Body of pancreas (tissue), 4 donors: ENCODE measurements around the gene CD320. TPM values are rescaled to one million over a fixed set of nuclear protein-coding genes. Genes with fewer than 3 reads are reported as not detected.
"Not testable (repeated sequence)": the region's sequence is repeated elsewhere in the genome, so short reads cannot be mapped to it uniquely, and the experiment has no call there.

Experiments used
- ATAC-seq: fragments of 150-250 bp; one replicate; pipeline ENCODE4 v1.9.1; 2016
- DNase-seq, 4 donors: peaks; one replicate each; pipeline ENCODE4 v3.0.0-alpha.2; 2019
- H3K27ac ChIP-seq, 4 donors: fragments of 200-600 bp; sonication (generic); 1 replicate in 3 of 4; 2 replicates in 1 of 4; pipeline versions ENCODE4 v1.5.1 to v1.6.1; 2016 to 2019; ENCODE audit warnings: mild to moderate bottlenecking in 1 of 4, mixed read lengths in 1 of 4, moderate library complexity in 1 of 4
- H3K27me3 ChIP-seq, 2 donors: fragments of 200-600 bp; sonication (generic); one replicate each; pipeline ENCODE4 v1.6.0; 2016; ENCODE audit warnings: mild to moderate bottlenecking in 1 of 2
- H3K36me3 ChIP-seq, 2 donors: fragments of 200-600 bp; sonication (generic); replicated peaks in 1 of 2; 2 replicates each; pipeline ENCODE4 v1.5.1; 2016; ENCODE audit warnings: low read depth in 2 of 2; ENCODE audit not compliant: insufficient read depth in 1 of 2
- H3K4me1 ChIP-seq: fragments of 200-600 bp; sonication (generic); one replicate; pipeline ENCODE4 v1.6.0; 2016
- H3K4me3 ChIP-seq, 2 donors: fragments of 200-600 bp; sonication (generic); 1 replicate in 1 of 2; 2 replicates in 1 of 2; pipeline ENCODE4 v1.5.1; 2016 to 2019
- H3K9me3 ChIP-seq, 3 donors: fragments of 200-600 bp; sonication (generic); 1 replicate in 2 of 3; 2 replicates in 1 of 3; pipeline ENCODE4 v1.5.1; 2016
- POLR2A ChIP-seq, 3 donors: fragments of 450-650 bp; IDR thresholded peaks; one replicate each; pipeline ENCODE4 v1.6.1; 2016; ENCODE audit warnings: antibody characterized with exemption in 3 of 3, mild to moderate bottlenecking in 2 of 3
- WGBS, 2 donors: methylation state at CpG; one replicate each; pipeline ENCODE4 v1.1.5; 2017; 5-methylcytosine and 5-hydroxymethylcytosine counted together
- intact Hi-C: fragments of 100-400 bp; cut with DNase I; formaldehyde crosslinking; loops from one replicate; pipeline ENCODE4 v1.15.1; 2023
- total RNA-seq, 2 donors: library from RNA; depleted of rRNA; stranded (reverse); fragments of >200 nt; gene quantifications; one replicate each; pipeline ENCODE4 v1.1.0, GENCODE V29; 2016
- TF ChIP-seq, protein P1 (sequence below), 7 experiments: fragments of 450-650 bp in 4 of 7; fragments of 200-600 bp in 3 of 7; sonication (generic) in 3 of 7; IDR thresholded peaks; one replicate each; pipeline ENCODE4 v1.5.1; 2016 to 2019; ENCODE audit warnings: antibody characterized with exemption in 7 of 7

Gene CD320
- total RNA-seq, result 10 to 100 TPM; 34.0 to 41.2 TPM

DNA sequence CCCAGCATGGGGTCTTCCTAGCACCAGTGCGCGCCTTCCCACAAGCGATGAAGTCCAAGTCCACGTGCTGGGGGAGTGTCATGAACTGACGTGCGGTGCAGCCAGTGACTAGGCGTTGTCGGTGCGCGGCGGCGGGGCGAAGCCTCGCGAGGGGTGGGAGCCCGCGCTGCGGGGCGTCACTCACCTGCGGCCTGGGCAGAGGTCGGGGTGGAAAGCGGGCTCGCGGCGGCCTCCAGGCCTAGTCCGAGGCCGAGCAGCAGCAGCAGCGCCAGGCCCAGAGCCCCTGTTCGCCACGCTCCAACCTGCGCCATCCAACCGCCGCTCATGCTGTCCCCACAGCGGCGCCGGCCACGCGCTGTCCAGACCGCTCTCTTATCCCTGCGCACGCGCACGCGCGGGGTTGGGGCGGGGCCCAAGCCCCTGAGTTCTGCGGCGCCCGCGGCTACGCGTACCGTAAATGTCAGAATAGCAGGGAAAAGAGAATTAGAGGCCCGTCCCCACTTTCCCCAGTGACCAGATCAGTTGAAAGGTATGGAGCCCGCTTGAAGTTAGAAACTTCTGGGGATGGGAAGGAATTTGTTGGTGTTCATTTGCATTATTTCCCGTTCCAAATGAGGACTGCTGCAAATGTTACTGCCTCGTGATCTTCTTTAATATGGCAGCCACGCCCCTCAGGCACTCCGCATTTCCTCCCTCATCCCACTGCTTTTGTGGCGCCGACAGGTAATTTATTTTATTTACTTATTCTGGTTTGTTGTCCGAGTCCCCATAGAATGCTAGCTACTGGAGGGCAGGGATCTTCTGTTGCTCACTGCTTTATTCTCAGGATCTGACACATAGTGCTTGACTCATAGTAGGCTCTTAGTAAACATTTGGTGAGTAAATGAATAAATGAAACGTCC lies at the start of gene CD320:
TSS of gene CD320 (minus strand) at position 394 of the 902 bp plus-strand sequence. CDS start at position 326, 68 bp downstream.
- peak within 1 kb of the TSS in 1 of 2 donors; percentile 32 for H3K4me3 ChIP-seq
- H3K9me3 ChIP-seq, result no peaks in the 10 kb centered on the region
- TF ChIP-seq, protein P1, sequence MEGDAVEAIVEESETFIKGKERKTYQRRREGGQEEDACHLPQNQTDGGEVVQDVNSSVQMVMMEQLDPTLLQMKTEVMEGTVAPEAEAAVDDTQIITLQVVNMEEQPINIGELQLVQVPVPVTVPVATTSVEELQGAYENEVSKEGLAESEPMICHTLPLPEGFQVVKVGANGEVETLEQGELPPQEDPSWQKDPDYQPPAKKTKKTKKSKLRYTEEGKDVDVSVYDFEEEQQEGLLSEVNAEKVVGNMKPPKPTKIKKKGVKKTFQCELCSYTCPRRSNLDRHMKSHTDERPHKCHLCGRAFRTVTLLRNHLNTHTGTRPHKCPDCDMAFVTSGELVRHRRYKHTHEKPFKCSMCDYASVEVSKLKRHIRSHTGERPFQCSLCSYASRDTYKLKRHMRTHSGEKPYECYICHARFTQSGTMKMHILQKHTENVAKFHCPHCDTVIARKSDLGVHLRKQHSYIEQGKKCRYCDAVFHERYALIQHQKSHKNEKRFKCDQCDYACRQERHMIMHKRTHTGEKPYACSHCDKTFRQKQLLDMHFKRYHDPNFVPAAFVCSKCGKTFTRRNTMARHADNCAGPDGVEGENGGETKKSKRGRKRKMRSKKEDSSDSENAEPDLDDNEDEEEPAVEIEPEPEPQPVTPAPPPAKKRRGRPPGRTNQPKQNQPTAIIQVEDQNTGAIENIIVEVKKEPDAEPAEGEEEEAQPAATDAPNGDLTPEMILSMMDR (IDR thresholded peaks at IDR 0.05), result no peak
- peak; percentile 46 to 59 (median 55) for TF ChIP-seq POLR2A (IDR thresholded peaks at IDR 0.05)
- H3K27me3 ChIP-seq, result no peaks in the 10 kb centered on the region
- no peaks in the 10 kb centered on the region for H3K36me3 ChIP-seq
- intact Hi-C loops, result no loop called here
- H3K4me1 ChIP-seq, result peaks cover 22% of the 10 kb centered on the region
- DNase-seq (peak; percentile 89 to 94 (median 90)), ATAC-seq (peak; percentile 93)
- 1 to 3% methylated on average over 10 to 63 of the region's 63 CpGs for WGBS, 2 donors
- peak within 1 kb of the TSS in 3 of 4 donors; percentile 33 to 70 (median 69) for H3K27ac ChIP-seq

DNA sequence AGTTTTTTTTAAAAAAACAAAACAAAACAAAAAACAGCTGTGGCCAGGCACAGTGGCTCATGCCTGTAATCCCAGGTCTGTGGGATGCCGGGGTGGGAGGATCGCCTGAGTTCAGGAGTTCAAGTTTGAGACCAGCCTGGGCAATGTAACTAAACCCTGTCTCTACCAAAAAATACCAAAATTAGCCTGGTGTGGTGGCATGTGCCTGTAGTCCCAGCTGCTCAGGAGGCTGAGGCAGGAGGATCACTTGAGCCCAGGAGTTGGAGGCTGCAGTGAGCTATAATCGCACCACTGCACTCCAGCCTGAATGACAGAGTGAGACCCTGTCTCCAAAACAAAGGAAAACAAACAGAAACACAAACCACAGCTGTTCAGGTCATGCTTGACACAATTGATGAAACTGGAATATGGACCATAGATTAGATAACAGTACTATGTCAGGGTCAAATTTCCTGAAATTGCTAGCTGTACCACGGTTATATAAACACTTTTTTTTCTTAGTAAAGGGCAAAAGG lies 48.9 kb upstream of the CD320 start:
- Histone ChIP-seq H3K4me3 (no peak overlapping the region), H3K4me1 (peaks cover 62% of the 10 kb centered on the region), H3K36me3 (no peaks in the 10 kb centered on the region), H3K27me3 (no peaks in the 10 kb centered on the region), H3K27ac (no peak overlapping the region), H3K9me3 (no peaks in the 10 kb centered on the region)
- 65 to 66% methylated on average over 4 of the region's 4 CpGs for WGBS, 2 donors
- intact Hi-C loops, result loop anchor here (5.0 to 10.0 kb wide), 2 partner anchors 40 to 218 kb away; partner anchors contain the start of gene MYO1F
- ATAC-seq (no peak), DNase-seq (no peak)
- TF ChIP-seq, protein P1 (IDR thresholded peaks at IDR 0.05), result no peak

DNA sequence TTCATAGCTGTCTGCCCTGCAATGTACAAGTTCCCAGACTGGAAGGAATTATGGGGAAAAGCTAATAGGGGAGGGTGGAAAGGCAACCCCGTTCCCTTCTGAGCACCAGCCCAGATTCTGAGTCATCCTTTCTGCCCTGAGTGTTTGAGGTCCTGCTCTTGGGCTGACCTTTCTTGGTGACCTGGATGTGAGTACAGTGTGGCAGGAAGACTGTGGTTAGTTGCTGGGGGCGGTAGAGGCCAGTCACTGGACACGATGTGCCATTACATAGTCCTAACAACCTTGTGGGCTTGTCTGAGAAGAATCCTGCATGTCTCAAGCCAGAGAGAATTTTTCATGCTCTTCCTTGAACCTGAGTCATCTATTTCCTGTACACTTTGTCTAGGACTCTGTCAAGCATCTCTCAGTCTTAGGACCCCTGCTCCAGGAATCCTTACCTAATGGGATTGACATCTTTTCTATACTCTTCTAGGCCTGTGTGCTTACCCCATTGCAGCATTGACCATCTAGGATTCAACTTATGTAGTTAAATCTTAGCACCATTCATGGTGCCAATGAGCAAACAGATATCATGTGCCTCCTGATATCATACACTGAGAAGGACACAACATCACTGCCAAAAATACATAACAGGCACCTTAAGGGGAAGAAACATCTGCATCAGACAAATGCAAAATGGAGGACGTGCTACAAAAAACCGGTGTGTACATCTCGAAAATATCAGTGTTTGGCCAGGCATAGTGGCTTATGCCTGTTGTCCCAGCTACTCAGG lies 47.7 kb upstream of the CD320 start:
- Histone ChIP-seq H3K27ac (peak overlapping the region in 3 of 4 donors; percentile 21 to 52 (median 39)), H3K27me3 (no peaks in the 10 kb centered on the region), H3K4me3 (no peak overlapping the region), H3K9me3 (no peaks in the 10 kb centered on the region), H3K36me3 (no peaks in the 10 kb centered on the region), H3K4me1 (peaks cover 53% of the 10 kb centered on the region)
- WGBS, 2 donors, result 71% methylated on average over 6 of the region's 6 CpGs
- ATAC-seq (peak; percentile 62), DNase-seq (peak in 3 of 4 donors; percentile 33 to 74 (median 53))
- TF ChIP-seq, protein P1 (IDR thresholded peaks at IDR 0.05), result no peak
- TF ChIP-seq POLR2A (IDR thresholded peaks at IDR 0.05), result no peak
- intact Hi-C loops, result loop anchor here (5.0 to 10.0 kb wide), 2 partner anchors 41 to 219 kb away; partner anchors contain the start of gene MYO1F

DNA sequence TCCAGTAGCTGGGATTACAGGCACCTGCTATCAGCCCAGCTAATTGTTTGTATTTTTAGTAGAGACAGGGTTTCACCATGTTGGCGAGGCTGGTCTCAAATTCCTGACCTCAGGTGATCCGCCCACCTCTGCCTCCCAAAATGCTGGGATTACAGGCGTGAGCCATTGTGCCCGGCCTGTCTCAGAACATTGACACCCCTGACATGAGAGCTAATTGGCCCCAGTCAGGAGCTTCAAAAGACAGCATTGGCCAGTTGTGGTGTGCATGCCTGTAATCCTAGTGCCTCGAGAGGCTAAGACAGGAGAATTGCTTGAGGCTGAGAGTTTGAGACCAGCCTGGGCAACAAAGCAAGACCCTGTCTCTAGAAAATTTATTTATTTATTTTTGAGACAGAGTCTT lies 44.7 kb upstream of the CD320 start:
- not testable (repeated sequence) for H3K27ac ChIP-seq, ATAC-seq, H3K4me3 ChIP-seq, H3K27me3 ChIP-seq, H3K9me3 ChIP-seq, DNase-seq, H3K36me3 ChIP-seq
- intact Hi-C loops, result loop anchor here (5.0 to 10.0 kb wide), 2 partner anchors 154 to 222 kb away; partner anchors contain the start of gene MYO1F
- H3K4me1 ChIP-seq, result peaks cover 47% of the 10 kb centered on the region
- 44 to 55% methylated on average over 3 to 5 of the region's 5 CpGs for WGBS, 2 donors
